DMS153 (cell line): Measurements from ENCODE around the gene CHRM3.

Source experiments
- DNase-seq: peaks from one replicate; lab custom pipeline; 2025; lab: John Stamatoyannopoulos, UW

Gene CHRM3

DNA sequence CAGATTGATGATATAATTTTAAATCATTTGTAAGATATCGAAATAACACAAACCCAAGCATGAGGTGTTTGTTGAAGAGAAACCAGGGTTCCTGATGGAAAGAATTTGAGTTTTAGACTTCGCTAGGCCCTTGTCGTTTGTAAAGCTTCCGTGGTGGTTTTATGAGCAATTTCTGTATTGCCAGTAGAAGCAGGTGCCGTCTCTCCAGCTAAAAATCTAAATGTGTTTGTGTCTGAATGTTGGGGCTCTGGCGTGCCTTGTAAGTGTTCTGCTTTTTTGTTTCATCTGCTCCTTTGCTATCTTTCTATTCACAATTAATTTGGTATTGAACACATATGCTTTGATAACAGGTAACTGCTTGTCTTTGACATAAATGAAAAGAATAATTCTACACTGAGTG, 27.5 kb downstream of the CHRM3 start:
- no peak for DNase-seq

DNA sequence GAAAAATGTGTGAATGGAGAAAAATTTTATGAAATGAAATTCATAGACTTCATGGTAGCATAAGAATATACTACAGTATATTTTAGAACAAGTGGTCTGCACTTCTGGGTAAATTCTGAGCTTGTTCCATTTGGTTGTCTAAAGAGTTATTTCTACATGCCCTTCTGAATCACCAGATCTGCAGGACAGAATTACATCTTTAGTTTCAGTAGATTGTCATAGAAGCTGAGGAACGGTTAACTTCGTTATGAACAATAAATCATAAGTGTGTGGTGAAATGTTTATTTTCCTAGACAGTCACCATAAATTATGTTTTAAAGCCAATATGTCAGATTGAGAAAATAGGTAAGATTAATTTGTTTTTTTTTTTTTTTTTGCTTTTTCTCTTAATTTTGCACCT, 30.9 kb downstream of the CHRM3 start:
- no peak for DNase-seq

DNA sequence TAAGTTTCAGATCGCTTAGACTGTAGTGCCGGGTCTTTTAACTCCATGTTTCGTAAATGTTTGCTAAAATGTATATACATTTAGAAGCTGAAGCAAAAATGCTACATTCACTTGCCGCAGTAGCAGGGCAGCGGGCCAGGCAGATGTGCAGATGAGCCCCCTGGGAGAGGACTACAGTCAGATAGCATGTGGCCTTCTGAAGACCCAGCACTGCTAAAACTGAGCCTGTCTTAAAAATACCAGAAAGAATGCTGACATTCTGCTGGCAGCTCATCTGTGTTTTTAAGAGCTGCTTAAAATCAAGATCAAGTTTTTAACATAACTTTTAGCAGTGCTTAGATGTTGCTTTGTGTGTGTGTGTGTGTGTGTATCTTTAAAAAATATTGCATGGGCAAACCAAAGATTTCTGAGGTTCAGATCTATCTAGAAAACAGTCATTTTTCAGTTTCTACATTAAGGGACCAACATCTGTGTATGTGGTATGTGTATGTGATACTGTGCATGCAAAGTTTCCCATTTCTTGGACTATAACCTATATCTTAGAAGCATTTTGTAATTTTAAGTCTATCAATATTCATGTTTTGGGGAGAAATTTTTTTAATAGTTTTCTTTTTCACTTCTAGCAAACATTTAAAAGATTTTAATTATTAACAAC, 31.7 kb downstream of the CHRM3 start:
- DNase-seq = no peak

GRCh38 chr1:239418681-239419080, 32.3 kb downstream of the CHRM3 start:
- DNase-seq = no peak

DNA sequence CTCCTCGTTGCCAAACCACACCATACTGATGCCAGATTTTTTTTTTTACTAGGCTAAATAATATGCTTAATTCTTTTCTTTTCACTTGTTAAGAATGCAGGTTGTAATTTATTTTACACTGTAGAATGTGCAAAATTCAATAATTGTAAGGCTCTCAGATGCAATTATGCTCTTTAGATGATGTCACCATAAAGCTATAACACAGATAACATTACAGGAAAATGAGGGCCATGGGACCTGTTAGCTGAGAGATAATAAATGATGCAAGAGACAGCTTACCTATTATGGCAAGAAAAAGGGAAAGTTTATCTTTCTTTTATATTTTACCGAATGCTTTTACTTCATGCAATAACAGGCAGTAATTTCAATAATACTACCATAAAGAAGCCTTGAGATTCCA, 35.4 kb downstream of the CHRM3 start:
- no peak for DNase-seq

DNA sequence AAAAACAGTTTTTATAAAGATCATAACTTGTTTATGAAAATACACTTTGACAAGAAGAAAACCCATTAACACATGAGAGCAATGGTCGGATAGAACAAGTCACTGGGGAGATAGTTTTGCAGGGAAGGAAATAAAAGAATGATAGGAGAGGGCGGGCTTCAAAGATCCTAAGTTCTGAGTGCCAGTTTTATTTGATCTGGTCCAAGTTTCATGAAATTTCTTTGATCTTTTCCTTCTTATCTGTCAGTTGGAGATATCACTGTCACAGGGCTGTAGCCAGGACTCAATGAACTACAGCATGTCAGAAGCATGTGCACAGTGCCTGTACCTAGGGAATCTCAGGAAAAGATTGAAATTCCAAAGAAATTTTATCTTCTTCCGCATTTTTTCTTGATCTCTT, 36.5 kb downstream of the CHRM3 start:
- DNase-seq = no peak

DNA sequence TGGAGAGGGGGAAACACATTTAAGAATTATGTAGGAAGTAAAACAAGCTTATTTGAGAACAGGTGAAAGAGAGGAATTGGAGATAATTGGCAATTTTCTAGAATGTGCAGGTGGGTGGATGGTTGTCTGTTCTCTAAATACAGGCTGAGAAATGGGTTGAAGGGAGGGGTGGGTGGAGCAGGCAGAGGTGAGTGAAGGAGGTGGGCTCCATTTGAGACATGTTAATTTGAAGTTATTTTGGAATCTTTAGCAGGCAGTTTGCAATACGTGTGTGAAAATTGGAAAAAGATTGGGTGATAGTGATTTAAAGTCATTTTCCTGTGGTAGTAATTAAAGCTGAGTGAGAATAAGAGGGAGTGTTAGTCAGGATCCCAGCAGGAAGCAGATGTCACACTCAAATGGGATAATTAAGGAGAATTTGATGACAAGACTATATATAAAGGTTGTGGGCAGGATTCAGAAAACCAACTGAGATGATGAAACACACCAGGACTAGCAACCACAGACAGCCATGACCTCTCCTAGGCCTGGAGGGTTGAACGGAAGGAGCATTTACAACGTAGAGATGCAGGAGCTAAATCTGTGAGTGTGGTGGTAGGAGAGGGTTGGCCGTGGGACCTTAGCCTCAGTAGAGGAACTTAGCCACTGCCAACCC, 40.6 kb downstream of the CHRM3 start:
- no peak for DNase-seq

- no peak for DNase-seq
Observed at GRCh38 chr1:239427712-239428111, 41.3 kb downstream of the CHRM3 start.

GRCh38 chr1:239428120-239428710, 41.8 kb downstream of the CHRM3 start:
- no peak for DNase-seq

- DNase-seq = no peak
Observed at GRCh38 chr1:239429163-239429562, 42.8 kb downstream of the CHRM3 start.

DNA sequence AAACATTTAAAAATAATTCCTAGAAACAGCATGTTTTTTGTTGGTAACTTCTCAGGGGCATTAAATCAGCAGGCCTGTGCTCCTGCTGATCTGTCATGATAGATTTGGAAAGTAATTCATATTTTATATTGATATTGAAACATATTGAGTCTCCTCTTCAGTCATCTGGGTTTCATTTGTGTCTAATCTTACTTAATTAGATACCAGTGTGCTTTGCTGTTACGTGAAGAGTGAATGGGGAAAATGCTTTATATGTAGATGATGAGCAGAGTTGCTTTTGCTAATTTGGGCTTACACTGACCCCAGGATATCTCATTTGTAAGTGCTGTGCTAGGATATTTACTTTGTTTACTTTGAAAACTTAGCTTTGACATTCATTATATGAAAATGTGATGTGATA, 45.9 kb downstream of the CHRM3 start:
- DNase-seq = no peak

DNA sequence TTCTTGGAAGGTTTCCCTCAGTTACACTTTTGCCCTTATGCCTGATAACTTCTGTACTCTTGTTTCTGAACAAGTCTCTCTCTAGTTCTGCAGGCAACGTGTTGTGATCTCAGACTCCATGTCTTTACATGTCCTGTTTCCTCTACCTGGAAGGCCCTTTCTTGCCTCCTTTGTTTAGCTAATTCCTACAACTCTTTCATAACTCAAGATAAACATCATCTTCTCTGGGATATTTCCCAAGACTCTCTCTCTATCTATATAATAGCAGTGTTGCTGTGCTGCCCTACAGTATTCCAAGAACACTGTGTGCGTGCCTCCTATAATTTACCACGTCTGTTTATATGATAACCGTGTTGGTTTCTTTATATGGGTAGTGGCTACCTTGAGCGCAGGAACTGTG, 47.8 kb downstream of the CHRM3 start:
- no peak for DNase-seq
